VCaP (cell line): ENCODE data around the gene CCNA1.

ENCODE experiments used
- H3K27ac ChIP-seq: fragments of 450-650 bp; 2 replicates; pipeline ENCODE4 v1.5.1; 2017
- TF ChIP-seq, protein P1 (sequence below): fragments of 450-650 bp; conservative IDR thresholded peaks from 2 replicates; pipeline ENCODE4 v1.5.1; 2017; ENCODE audit warnings: mild to moderate bottlenecking, moderate library complexity

CCNA1 gene

DNA sequence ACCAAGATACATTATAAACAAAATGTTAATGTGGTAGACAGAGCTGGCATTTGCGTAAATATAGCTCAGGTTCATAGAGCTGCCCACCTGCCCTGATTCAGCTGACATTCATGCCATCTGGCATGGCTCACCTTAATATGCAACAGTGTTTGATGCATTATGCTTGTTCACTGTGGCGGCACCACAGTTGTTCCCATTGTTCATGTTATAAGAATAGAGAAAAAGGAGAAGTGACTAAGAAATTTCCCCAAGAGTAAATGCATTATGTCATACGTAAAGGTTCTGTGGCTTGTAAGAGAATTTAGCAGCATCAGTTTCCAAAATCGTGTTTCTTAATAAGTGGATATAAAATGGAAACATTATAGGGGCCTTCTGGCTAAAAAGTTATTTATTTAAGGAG is 4.5 kb downstream of the CCNA1 start:
- H3K27ac ChIP-seq: no peak overlapping the region
- TF ChIP-seq, protein P1, sequence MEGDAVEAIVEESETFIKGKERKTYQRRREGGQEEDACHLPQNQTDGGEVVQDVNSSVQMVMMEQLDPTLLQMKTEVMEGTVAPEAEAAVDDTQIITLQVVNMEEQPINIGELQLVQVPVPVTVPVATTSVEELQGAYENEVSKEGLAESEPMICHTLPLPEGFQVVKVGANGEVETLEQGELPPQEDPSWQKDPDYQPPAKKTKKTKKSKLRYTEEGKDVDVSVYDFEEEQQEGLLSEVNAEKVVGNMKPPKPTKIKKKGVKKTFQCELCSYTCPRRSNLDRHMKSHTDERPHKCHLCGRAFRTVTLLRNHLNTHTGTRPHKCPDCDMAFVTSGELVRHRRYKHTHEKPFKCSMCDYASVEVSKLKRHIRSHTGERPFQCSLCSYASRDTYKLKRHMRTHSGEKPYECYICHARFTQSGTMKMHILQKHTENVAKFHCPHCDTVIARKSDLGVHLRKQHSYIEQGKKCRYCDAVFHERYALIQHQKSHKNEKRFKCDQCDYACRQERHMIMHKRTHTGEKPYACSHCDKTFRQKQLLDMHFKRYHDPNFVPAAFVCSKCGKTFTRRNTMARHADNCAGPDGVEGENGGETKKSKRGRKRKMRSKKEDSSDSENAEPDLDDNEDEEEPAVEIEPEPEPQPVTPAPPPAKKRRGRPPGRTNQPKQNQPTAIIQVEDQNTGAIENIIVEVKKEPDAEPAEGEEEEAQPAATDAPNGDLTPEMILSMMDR: no peak

DNA sequence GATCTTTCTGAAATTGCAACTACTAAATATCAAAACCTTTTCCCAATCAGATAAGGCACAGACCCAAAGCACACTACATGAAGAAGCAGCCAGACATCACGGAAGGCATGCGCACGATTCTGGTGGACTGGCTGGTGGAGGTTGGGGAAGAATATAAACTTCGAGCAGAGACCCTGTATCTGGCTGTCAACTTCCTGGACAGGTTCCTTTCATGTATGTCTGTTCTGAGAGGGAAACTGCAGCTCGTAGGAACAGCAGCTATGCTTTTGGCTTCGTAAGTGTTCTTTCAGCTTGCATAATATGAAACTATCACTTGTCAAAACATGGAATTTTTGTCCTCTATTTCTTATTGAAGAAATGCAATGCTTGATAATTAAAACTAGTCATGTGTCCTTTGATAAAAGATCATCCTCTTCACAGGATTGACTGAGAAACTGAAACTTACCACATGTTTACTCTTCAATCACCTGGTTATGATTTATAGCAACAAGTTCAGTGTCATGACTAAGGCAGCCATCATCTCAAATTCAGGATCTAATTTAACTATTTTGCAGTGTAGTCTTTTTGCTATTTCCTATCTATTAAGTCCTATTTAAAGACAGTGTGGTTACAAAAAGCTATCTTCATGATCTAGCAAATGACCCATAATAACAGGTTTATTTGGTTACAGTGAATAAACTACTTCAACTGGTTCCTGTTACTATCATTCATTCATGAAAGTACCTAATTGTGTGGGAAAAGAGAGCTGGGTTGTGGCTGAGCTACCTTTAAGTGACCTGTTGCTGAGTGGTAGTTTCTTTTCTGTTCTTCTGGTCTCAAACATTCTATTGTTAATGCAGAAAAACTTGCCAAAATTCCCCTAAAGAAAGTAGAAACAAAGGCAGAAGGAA is 6.5 kb downstream of the CCNA1 start:
- no peak overlapping the region for H3K27ac ChIP-seq
- TF ChIP-seq, protein P1: no peak

DNA sequence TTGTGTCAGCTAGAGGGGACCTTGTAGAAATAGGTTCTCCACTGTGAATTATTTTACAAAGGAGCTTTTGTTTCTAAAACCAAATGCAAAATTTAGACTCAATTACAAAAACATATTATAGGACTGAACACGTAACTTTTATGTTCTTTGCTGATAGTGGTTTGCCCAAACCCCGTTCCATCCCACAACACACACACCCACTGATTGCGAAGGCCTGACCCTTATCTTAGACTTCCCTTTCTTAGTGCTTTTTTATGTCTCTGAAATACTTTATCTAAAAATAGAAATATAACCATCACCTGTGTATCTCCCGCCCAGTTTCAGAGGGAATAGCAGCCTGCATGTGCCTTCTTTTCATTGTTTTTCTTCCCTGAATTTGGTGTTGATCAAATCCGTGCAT is 13.0 kb downstream of the CCNA1 start:
- TF ChIP-seq, protein P1: no peak
- H3K27ac ChIP-seq: no peak overlapping the region

DNA sequence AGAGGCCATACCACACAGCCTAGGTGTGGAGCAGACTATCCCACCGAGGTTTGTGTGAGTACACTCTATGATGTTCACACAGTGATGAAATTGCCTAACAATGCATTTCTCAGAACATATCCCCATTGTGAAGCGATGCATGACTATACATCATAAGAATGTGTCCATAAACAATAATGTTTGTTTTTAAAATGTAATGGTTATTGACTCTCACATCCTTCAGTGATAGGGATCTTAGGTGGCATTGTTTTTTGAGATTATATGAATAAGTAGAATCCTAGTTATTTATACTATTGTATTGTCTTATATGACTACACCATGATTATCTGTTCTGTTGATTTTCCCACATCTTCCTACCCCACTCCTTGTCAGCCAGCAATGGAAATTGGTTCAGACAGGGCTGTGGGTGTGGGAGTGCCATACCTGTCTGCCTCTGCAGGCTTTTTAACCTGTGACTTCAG is 13.6 kb downstream of the CCNA1 start:
- TF ChIP-seq, protein P1: no peak
- H3K27ac ChIP-seq: no peak overlapping the region

DNA sequence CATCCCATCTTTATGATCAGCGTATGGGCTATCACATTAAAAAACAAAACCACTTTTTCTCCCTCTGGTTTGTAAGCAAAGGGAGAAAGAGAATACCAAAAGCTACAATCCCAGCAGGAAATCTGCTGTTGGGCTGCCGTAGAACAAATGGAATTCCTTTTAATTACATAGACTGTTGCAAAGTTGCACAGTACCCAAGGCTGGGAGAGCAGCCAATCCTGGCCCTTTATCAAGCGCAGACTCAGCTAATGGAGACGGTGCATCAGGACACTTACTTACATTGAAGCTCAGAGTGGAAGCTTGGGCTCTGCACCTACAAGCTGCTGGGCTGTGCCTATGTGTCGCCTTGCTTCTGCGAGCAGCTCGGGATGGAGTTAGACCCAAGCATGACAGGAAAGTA is 15.2 kb downstream of the CCNA1 start:
- TF ChIP-seq, protein P1: no peak
- H3K27ac ChIP-seq: no peak overlapping the region

DNA sequence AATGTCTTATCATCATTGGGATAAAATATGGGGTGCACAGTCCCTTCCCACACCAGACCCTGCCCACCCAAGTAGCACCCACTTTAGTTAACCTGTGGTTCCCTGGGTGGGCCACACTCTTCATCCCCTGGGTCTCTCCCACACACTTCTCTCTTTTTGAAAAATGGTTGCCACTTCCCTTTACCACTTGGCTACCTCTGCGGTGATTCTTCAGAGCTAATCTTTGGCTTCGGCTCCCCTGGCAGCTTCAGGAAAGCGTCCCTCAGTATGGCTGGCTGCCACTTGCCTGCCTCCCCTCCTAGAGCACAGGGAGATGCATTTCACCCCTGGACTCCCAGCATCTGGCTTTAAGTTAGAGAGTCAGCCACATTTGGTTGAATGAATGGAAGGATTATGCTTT is 18.2 kb downstream of the CCNA1 start:
- no peak overlapping the region for H3K27ac ChIP-seq
- TF ChIP-seq, protein P1: no peak

DNA sequence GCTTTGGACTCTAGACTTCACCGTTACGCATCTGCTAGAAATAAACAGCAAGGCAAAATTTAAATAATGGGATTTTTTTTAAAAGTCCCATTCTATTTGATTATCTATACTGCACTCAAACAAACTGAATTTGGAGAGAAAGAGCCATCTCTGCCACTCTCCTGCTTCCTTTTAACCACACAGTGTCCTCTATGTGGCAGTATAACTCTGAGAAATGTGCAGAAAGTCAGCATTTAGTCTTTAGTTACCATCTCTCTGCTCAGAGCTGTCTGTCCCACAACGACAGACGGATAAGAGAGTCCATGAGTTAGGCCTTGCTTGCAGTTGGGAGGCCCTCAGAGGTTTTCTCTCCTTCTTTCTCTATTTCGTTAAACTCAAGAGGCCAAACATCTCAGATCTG is 21.2 kb downstream of the CCNA1 start:
- TF ChIP-seq, protein P1: peak; percentile 74
- no peak overlapping the region for H3K27ac ChIP-seq
